HepG2 (cell line): Measurements from ENCODE around the gene C11orf24. TPM values are rescaled to one million over a fixed set of nuclear protein-coding genes. Genes with fewer than 3 reads are reported as not detected.

Experiments
- ELF4 ChIP-seq: sonication (generic); formaldehyde crosslinking; IDR thresholded peaks from 2 replicates; pipeline ENCODE4 v1.5.0; 2020; ENCODE audit warnings: missing genetic modification reagents, mild to moderate bottlenecking, moderate library complexity, borderline replicate concordance
- KDM1A ChIP-seq: IDR thresholded peaks from 2 replicates; pipeline ENCODE4 v1.6.1; 2016; ENCODE audit warnings: missing compliant biosample characterization
- KLF11 ChIP-seq: IDR thresholded peaks from 2 replicates; pipeline ENCODE4 v1.6.1; 2016; ENCODE audit warnings: missing compliant biosample characterization
- MIXL1 ChIP-seq: IDR thresholded peaks from 2 replicates; pipeline ENCODE4 v1.6.1; 2016
- SIN3B ChIP-seq: fragments of 150-350 bp; IDR thresholded peaks from 2 replicates; pipeline ENCODE4 v1.6.1; 2014; ENCODE audit warnings: low read length
- SNAI1 ChIP-seq: sonication (generic); formaldehyde crosslinking; IDR thresholded peaks from 2 replicates; pipeline ENCODE4 v1.5.0; 2020; ENCODE audit warnings: mild to moderate bottlenecking, missing genetic modification reagents, borderline replicate concordance
- TCF7L2 ChIP-seq: IDR thresholded peaks from 2 replicates; pipeline ENCODE4 v1.6.1; 2011; ENCODE audit warnings: mild to moderate bottlenecking, low read depth, low read length, moderate library complexity
- TEAD2 ChIP-seq: sonication (generic); formaldehyde crosslinking; IDR thresholded peaks from 2 replicates; pipeline ENCODE4 v1.9.0; 2021; ENCODE audit warnings: missing genetic modification reagents
- TGIF2 ChIP-seq: IDR thresholded peaks from 2 replicates; pipeline ENCODE4 v1.6.1; 2016; ENCODE audit warnings: control low read depth, missing compliant biosample characterization
- THAP11 ChIP-seq: IDR thresholded peaks from 2 replicates; pipeline ENCODE4 v1.6.1; 2016; ENCODE audit warnings: missing biosample characterization, missing genetic modification reagents
- THYN1 ChIP-seq: sonication (generic); formaldehyde crosslinking; IDR thresholded peaks from 2 replicates; pipeline ENCODE4 v1.8.1; 2023; ENCODE audit warnings: low read depth, mild to moderate bottlenecking, moderate library complexity, missing genetic modification reagents, borderline replicate concordance
- ZBTB20 ChIP-seq: sonication (generic); formaldehyde crosslinking; IDR thresholded peaks from 2 replicates; pipeline ENCODE4 v1.8.1; 2023; ENCODE audit warnings: missing genetic modification reagents, low read depth, mild to moderate bottlenecking, borderline replicate concordance
- ZEB1 ChIP-seq: IDR thresholded peaks from 2 replicates; pipeline ENCODE4 v1.6.1; 2012; ENCODE audit warnings: mild to moderate bottlenecking, low read depth, inconsistent platforms; ENCODE audit not compliant: insufficient replicate concordance
- ZIK1 ChIP-seq: sonication (generic); formaldehyde crosslinking; IDR thresholded peaks from 2 replicates; pipeline ENCODE4 v1.5.0; 2020; ENCODE audit warnings: mild to moderate bottlenecking, low read depth, missing genetic modification reagents, borderline replicate concordance
- ZNF230 ChIP-seq: sonication (generic); formaldehyde crosslinking; IDR thresholded peaks from 2 replicates; pipeline ENCODE4 v1.4.0; 2020; ENCODE audit warnings: mild to moderate bottlenecking, missing genetic modification reagents
- ZNF468 ChIP-seq: sonication (generic); formaldehyde crosslinking; IDR thresholded peaks from 2 replicates; pipeline ENCODE4 v1.8.0; 2022; ENCODE audit warnings: mild to moderate bottlenecking, moderate library complexity, missing genetic modification reagents
- ZNF724P ChIP-seq: sonication (generic); formaldehyde crosslinking; IDR thresholded peaks from 2 replicates; pipeline ENCODE4 v1.8.0; 2022; ENCODE audit warnings: missing genetic modification reagents, borderline replicate concordance
- ZNF761 ChIP-seq: sonication (generic); formaldehyde crosslinking; conservative IDR thresholded peaks from 2 replicates; pipeline ENCODE4 v1.4.0; 2020; ENCODE audit warnings: mild to moderate bottlenecking, missing genetic modification reagents
- ZNF841 ChIP-seq: sonication (generic); formaldehyde crosslinking; IDR thresholded peaks from 2 replicates; pipeline ENCODE4 v1.8.1; 2023; ENCODE audit warnings: missing genetic modification reagents, borderline replicate concordance
- polyA plus RNA-seq, 8 experiments: library from polyadenylated mRNA; depleted of rRNA in 3 of 8; stranded (reverse) in 7 of 8; unstranded in 1 of 8; fragments of >200 nt; fragmentation: Illumina TruSeq in 4 of 8; extraction: Trizol in 4 of 8; gene quantifications; 2 replicates each; pipeline versions ENCODE4 v1.2.1 to v1.2.3, GENCODE V29; 2011 to 2016; ENCODE audit warnings: low read depth in 4 of 8, missing spikeins in 1 of 8, mixed read lengths in 1 of 8; ENCODE audit not compliant: insufficient read depth in 1 of 8
- total RNA-seq, 5 experiments: library from RNA; depleted of rRNA; stranded (reverse); fragments of >200 nt; fragmentation: Illumina TruSeq; extraction: Trizol; gene quantifications; 2 replicates each; pipeline ENCODE4 v1.2.3, GENCODE V29; 2016; ENCODE audit warnings: low read depth in 1 of 5
- TF ChIP-seq, protein P1 (sequence below): sonication (generic); formaldehyde crosslinking; IDR thresholded peaks from 2 replicates; pipeline ENCODE4 v1.8.1; 2023; ENCODE audit warnings: missing genetic modification reagents, inconsistent platforms, borderline replicate concordance
- TF ChIP-seq, protein P2 (sequence below): sonication (generic); formaldehyde crosslinking; IDR thresholded peaks from 2 replicates; pipeline ENCODE4 v1.5.0; 2020; ENCODE audit warnings: missing genetic modification reagents, mild to moderate bottlenecking, borderline replicate concordance
- TF ChIP-seq, protein P3 (sequence below): sonication (generic); formaldehyde crosslinking; IDR thresholded peaks from 2 replicates; pipeline ENCODE4 v1.4.0; 2020; ENCODE audit warnings: missing genetic modification reagents

The C11orf24 gene
- total and polyA plus RNA-seq, 2 of the 13 experiments (the other 11 are each of a cell fraction or from before 2014, with no cell fraction given): 52.9 to 55.5 TPM

DNA sequence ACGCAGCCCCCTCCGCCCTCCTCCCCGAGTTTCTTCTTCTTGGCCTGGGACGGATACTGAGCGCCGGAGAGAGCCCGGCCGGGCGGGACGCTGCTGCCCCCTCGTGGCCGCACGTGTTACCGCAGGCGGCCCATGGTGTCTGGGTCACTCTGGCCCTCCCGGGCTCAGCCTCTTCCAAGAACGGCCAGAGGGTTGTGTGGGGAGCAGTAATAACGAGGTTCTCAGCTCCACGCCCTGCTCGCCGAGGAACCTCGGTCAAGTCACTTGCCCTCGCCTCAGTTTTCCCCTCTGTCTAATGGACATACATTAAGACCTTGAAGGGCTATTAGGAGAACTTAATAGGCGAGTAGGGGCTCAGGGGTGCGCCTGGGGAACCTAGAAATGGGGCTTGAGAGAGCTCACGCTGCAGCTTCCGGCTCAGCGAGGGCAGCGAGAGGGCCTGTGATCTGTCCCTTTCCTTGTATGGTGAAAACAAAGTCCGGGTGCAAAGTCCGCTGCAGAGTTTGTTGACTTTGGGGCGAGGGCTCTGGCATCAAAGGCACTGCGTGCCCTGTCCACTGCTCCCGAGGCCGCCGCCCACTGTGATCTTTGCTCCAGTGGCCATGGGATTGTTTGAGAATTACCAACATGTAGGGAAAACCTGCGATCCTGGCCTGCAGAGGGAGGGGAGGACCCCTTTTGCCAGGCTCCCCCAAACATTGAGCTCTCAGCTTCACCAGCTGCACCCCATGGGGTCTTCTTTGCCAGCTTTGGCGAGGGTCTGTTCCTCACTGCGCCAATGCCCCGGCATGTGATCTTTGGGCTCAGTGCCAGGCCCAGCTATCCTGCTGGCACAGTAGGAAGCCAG, 26.3 kb upstream of the C11orf24 start (continued):
- TF ChIP-seq, protein P1, sequence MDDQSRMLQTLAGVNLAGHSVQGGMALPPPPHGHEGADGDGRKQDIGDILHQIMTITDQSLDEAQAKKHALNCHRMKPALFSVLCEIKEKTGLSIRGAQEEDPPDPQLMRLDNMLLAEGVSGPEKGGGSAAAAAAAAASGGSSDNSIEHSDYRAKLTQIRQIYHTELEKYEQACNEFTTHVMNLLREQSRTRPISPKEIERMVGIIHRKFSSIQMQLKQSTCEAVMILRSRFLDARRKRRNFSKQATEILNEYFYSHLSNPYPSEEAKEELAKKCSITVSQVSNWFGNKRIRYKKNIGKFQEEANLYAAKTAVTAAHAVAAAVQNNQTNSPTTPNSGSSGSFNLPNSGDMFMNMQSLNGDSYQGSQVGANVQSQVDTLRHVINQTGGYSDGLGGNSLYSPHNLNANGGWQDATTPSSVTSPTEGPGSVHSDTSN (CRISPR knock-in tag): no peak
- TF ChIP-seq ZNF468 (CRISPR knock-in tag): no peak
- TF ChIP-seq MIXL1 (CRISPR knock-in tag): peak; percentile 50
- no peak for TF ChIP-seq SIN3B
- TF ChIP-seq ZBTB20 (CRISPR knock-in tag): peak; percentile 61; the same call in 1 of the 2 replicates
- no peak for TF ChIP-seq SNAI1 (CRISPR knock-in tag)
- TF ChIP-seq ZNF841 (CRISPR knock-in tag): no peak
- no peak for TF ChIP-seq ZNF724P (CRISPR knock-in tag)
- TF ChIP-seq, protein P2, sequence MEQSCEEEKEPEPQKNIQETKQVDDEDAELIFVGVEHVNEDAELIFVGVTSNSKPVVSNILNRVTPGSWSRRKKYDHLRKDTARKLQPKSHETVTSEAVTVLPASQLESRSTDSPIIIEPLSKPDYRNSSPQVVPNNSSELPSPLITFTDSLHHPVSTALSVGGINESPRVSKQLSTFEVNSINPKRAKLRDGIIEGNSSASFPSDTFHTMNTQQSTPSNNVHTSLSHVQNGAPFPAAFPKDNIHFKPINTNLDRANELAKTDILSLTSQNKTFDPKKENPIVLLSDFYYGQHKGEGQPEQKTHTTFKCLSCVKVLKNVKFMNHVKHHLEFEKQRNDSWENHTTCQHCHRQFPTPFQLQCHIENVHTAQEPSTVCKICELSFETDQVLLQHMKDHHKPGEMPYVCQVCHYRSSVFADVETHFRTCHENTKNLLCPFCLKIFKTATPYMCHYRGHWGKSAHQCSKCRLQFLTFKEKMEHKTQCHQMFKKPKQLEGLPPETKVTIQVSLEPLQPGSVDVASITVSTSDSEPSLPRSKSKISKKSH (CRISPR knock-in tag): 0 out of 2 replicates have a peak, but pooled peaks have one; percentile 56
- peak; percentile 92 for TF ChIP-seq TCF7L2
- TF ChIP-seq ZNF761 (CRISPR knock-in tag): peak; percentile 86
- TF ChIP-seq TEAD2 (CRISPR knock-in tag): no peak
- peak; percentile 67 for TF ChIP-seq KLF11 (CRISPR knock-in tag)
- peak; percentile 47 for TF ChIP-seq ZEB1
- peak; percentile 79 for TF ChIP-seq THAP11
- TF ChIP-seq KDM1A (CRISPR knock-in tag): peak; percentile 76
- peak; percentile 74 for TF ChIP-seq ZIK1 (CRISPR knock-in tag)
- TF ChIP-seq THYN1: no peak
- TF ChIP-seq, protein P3, sequence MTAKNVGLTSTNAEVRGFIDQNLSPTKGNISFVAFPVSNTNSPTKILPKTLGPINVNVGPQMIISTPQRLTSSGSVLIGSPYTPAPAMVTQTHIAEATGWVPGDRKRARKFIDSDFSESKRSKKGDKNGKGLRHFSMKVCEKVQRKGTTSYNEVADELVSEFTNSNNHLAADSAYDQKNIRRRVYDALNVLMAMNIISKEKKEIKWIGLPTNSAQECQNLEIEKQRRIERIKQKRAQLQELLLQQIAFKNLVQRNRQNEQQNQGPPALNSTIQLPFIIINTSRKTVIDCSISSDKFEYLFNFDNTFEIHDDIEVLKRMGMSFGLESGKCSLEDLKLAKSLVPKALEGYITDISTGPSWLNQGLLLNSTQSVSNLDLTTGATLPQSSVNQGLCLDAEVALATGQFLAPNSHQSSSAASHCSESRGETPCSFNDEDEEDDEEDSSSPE (CRISPR knock-in tag): no peak; the same call in 1 of the 2 replicates
- no peak; the same call in 1 of the 2 replicates for TF ChIP-seq ZNF230 (CRISPR knock-in tag)
- TF ChIP-seq ELF4 (CRISPR knock-in tag): no peak
- peak; percentile 18; the same call in 1 of the 2 replicates for TF ChIP-seq TGIF2 (CRISPR knock-in tag)
